ENCODE data around the gene R3HDM2.
A peak's percentile ranks its signal among the peaks of the same experiment; 100 is the strongest.

The R3HDM2 gene

GRCh38 chr12:57216014-57216911 is 214.6 kb downstream of the R3HDM2 start, which contains the start of gene NXPH4:
Gene NXPH4, plus strand, starts transcription at chr12:57216794. Its CDS starts 176 bp downstream, at chr12:57216970.
- DNase-seq (ENCODE audit: low read depth), result no peak

GRCh38 chr12:57215668-57216013 is 215.2 kb downstream of the R3HDM2 start:
- DNase-seq (ENCODE audit: low read depth), result no peak

GRCh38 chr12:57215065-57215464 is 215.8 kb downstream of the R3HDM2 start:
- no peak for DNase-seq (ENCODE audit: low read depth)

GRCh38 chr12:57214398-57214781 is 216.5 kb downstream of the R3HDM2 start:
- peak; percentile 58 for DNase-seq (ENCODE audit: low read depth)

- DNase-seq (ENCODE audit: low read depth), result no peak
These were observed 217.0 kb downstream of the R3HDM2 start for GRCh38 chr12:57213763-57214397.

- DNase-seq (ENCODE audit: low read depth), result peak; percentile 78
These were observed 217.7 kb downstream of the R3HDM2 start for GRCh38 chr12:57213058-57213715.

- no peak for DNase-seq (ENCODE audit: low read depth)
These were observed 218.2 kb downstream of the R3HDM2 start for GRCh38 chr12:57212701-57213057.

- no peak for DNase-seq (ENCODE audit: low read depth)
These were observed 218.8 kb downstream of the R3HDM2 start for GRCh38 chr12:57211791-57212700.

- DNase-seq (ENCODE audit: low read depth), result no peak
These were observed 219.7 kb downstream of the R3HDM2 start for GRCh38 chr12:57210926-57211692.

- no peak for DNase-seq (ENCODE audit: low read depth)
These were observed 220.4 kb downstream of the R3HDM2 start for GRCh38 chr12:57210461-57210860.

- no peak for DNase-seq (ENCODE audit: low read depth)
These were observed 220.9 kb downstream of the R3HDM2 start for GRCh38 chr12:57209916-57210315.

- no peak for DNase-seq (ENCODE audit: low read depth)
These were observed 222.1 kb downstream of the R3HDM2 start for GRCh38 chr12:57208631-57209282.

GRCh38 chr12:57207731-57208630 is 222.9 kb downstream of the R3HDM2 start:
- DNase-seq (ENCODE audit: low read depth), result no peak

- no peak for DNase-seq (ENCODE audit: low read depth)
These were observed 224.9 kb downstream of the R3HDM2 start for GRCh38 chr12:57205931-57206330.

- DNase-seq (ENCODE audit: low read depth), result no peak
These were observed 225.7 kb downstream of the R3HDM2 start for GRCh38 chr12:57205186-57205585.

- DNase-seq (ENCODE audit: low read depth), result no peak
These were observed 226.4 kb downstream of the R3HDM2 start for GRCh38 chr12:57204454-57204853.

GRCh38 chr12:57203791-57204190 is 227.1 kb downstream of the R3HDM2 start:
- DNase-seq (ENCODE audit: low read depth), result no peak
